DMS53 treated with DMSO at 0.1 percent for 48 hours (cell line): ENCODE data around the gene SGTB.
"Not testable (repeated sequence)": the region's sequence is repeated elsewhere in the genome, so short reads cannot be mapped to it uniquely, and the experiment has no call there.

Experiments used
- DNase-seq: peaks from one replicate; lab custom pipeline; 2025; ENCODE audit not compliant: unreplicated experiment; lab: John Stamatoyannopoulos, UW

SGTB gene

GRCh38 chr5:65674749-65675148, 47.2 kb downstream of the SGTB start:
- no peak for DNase-seq

- DNase-seq, result no peak
These were observed 49.1 kb downstream of the SGTB start for GRCh38 chr5:65672796-65673195.

- DNase-seq, result no peak
These were observed 53.2 kb downstream of the SGTB start for GRCh38 chr5:65668696-65669095.

GRCh38 chr5:65663804-65664521, 57.9 kb downstream of the SGTB start:
- DNase-seq, result no peak

GRCh38 chr5:65654713-65655112, 67.2 kb downstream of the SGTB start:
- no peak for DNase-seq

- DNase-seq, result peak; percentile 60
These were observed 70.8 kb downstream of the SGTB start for GRCh38 chr5:65651144-65651543.

GRCh38 chr5:65647941-65648340, 74.0 kb downstream of the SGTB start:
- no peak for DNase-seq

- DNase-seq, result no peak
These were observed 75.0 kb downstream of the SGTB start for GRCh38 chr5:65646938-65647337.

- DNase-seq, result no peak
These were observed 81.7 kb downstream of the SGTB start for GRCh38 chr5:65640240-65640639.

GRCh38 chr5:65630981-65631380, 90.9 kb downstream of the SGTB start:
- no peak for DNase-seq

GRCh38 chr5:65625743-65626142, 96.2 kb downstream of the SGTB start:
- DNase-seq, result no peak

GRCh38 chr5:65624571-65625555, 97.0 kb downstream of the SGTB start, which contains the start of the genes SHLD3 and TRAPPC13:
SHLD3 (plus strand) TSS chr5:65625027; CDS start chr5:65629588, 4,561 bp downstream.
TRAPPC13 (plus strand) TSS chr5:65625027; CDS start chr5:65625061, 34 bp downstream.
- DNase-seq, result peak; percentile 96

- DNase-seq, result peak; percentile 96
These were observed 97.8 kb downstream of the SGTB start, which contains the start of gene TRIM23 for GRCh38 chr5:65624025-65624570. TRIM23 (minus strand) TSS chr5:65624333; CDS start chr5:65624274, 59 bp downstream.

- no peak for DNase-seq
These were observed 98.4 kb downstream of the SGTB start for GRCh38 chr5:65623482-65623881.

- DNase-seq, result not testable (repeated sequence)
These were observed 99.9 kb downstream of the SGTB start for GRCh38 chr5:65621961-65622360.

GRCh38 chr5:65620021-65620420, 101.9 kb downstream of the SGTB start:
- DNase-seq, result no peak
